DMS53 treated with DMSO at 0.1 percent for 48 hours (cell line): ENCODE data around the gene CDK19.
"Not testable (repeated sequence)": the region's sequence is repeated elsewhere in the genome, so short reads cannot be mapped to it uniquely, and the experiment has no call there.

Source experiments
- DNase-seq: peaks from one replicate; lab custom pipeline; 2025; ENCODE audit not compliant: unreplicated experiment; lab: John Stamatoyannopoulos, UW

CDK19 gene

GRCh38 chr6:110760589-110760988 is 54.7 kb downstream of the CDK19 start:
- DNase-seq: no peak

DNA sequence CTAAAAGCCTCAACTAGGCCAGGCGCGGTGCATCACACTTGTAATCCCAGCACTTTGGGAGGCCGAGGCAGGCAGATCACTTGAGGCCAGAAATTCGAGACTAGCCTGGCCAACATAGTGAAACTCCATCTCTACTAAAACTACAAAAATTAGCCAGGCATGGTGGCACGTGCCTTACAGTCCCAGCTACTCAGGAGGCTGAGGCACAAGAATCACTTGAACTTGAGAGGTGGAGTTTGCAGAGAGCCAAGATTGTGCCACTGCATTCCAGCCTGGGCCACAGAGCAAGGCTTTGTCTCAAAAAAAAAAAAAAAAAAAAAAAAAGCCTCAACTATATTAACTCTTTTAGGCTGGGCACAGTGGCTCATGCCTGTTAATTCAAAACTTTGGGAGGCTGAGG is 55.2 kb downstream of the CDK19 start:
- DNase-seq: not testable (repeated sequence)

GRCh38 chr6:110757926-110758325 is 57.3 kb downstream of the CDK19 start:
- DNase-seq: no peak

DNA sequence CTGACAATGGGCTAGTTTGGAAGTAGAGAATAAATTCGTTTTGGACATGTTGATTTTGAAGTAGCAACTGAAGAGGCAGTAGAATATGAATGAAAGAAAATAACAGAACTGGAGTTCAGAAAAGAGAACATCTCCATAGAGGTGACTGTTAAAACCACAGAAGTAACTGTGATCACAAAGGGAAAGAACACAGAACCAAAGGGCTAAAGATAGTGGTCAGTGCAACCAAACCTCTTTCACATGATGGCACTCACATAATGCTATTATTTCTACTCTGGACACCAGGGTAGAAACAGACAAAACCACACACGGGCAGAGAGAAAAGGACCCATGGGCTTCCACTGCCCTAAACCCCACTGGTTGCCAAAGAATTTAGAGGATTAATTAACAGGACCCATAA is 58.5 kb downstream of the CDK19 start:
- DNase-seq: no peak

DNA sequence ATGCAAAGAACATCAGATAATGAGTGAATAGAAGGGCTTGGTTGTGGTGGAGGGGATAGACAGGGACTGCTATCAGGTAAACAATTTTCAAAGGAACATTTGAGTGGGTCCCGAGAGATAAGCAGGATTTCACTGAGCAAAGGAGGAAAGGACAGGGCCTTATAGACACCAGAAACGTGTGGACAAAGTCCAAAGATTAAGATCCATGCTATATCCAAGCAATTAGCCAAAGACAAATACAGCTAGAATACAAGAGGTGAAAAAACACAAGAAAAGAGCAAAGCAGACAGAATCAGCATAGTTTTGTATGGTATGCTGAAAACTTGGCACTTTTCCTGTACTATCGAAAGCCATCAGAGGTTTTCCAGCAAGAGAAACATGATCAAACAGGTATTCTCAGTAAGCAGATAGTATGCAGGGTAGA is 59.8 kb downstream of the CDK19 start:
- DNase-seq: no peak

- DNase-seq: not testable (repeated sequence)
Observed at GRCh38 chr6:110753936-110754668, 61.2 kb downstream of the CDK19 start.

DNA sequence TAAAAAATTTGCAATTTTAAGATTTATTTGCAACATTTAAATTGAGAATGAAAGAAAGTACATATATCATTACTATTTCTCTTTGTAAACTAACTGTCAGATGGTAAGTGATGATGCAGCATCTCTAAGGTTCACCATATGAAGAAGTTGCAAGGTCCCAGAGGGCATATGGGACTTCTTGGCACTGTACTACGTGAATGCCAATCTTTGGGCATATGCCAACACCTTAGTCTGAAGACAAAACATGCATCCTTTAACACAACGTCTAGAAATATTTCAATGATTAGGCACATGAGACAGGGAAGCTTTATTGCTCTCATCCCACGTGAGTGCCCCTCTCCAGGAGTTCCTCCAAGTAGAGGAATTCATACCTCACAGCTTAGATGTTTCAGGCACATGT is 66.8 kb downstream of the CDK19 start:
- DNase-seq: no peak

- DNase-seq: no peak
Observed at GRCh38 chr6:110746680-110747079, 68.6 kb downstream of the CDK19 start.

- DNase-seq: no peak
Observed at GRCh38 chr6:110744991-110745390, 70.3 kb downstream of the CDK19 start.

DNA sequence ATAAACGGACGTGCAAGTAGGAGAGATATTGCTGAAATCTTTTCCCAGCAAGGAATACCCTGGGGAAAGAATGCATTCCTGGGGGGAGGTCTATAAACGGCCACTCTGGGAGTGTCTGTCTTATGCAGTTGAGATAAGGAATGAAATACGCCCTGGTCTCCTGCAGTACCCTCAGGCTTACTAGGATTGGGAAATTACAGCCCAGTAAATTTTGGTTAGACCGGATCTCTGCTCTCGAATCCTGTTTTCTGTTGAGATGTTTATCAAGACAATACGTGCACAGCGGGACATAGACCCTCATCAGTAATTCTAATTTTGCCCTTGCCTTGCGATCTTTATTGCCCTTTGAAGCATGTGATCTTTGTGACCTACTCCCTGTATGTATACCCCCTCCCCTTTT is 72.7 kb downstream of the CDK19 start:
- DNase-seq: not testable (repeated sequence)

DNA sequence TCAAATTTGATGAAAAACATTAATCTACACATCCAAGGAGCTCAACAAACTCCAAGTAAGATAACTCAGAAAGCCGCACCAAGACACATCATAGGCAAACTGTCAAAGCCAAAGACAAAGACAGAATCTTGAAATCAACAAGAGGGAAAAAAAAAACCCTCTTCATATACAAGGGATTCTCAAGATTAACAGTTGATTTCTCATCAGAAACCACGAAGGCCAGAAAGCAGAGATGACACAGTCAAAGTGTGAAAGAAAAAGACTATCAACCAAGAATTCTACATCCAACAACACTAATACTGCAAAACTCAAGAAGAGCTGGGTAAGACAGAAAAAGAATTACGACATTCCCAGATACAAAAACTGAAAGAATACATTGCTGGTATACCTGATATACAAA is 73.8 kb downstream of the CDK19 start:
- DNase-seq: no peak

DNA sequence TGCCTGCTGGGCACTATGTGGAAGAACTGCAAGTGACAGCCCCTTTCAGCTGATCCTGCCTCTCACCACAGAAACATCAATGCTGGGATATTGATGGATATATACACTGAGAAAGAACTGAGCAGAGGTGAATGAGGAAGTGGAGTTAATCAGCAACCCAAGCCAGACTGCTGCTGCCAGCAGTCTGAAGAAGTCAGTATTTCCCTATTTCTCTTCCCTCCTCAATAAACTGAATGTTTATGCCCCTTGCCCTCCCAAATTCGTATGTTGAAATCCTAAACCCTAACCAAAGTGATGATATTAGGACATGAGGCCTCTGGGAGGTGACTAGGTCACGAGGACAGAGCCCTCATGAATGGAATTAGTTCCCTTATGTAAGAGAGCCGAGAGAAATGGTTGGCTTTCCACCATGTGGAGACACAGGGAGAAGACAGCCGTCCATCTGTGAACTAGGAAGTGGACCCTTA is 76.3 kb downstream of the CDK19 start:
- peak; percentile 48 for DNase-seq

- no peak for DNase-seq
Observed at GRCh38 chr6:110735666-110736065, 79.6 kb downstream of the CDK19 start.

DNA sequence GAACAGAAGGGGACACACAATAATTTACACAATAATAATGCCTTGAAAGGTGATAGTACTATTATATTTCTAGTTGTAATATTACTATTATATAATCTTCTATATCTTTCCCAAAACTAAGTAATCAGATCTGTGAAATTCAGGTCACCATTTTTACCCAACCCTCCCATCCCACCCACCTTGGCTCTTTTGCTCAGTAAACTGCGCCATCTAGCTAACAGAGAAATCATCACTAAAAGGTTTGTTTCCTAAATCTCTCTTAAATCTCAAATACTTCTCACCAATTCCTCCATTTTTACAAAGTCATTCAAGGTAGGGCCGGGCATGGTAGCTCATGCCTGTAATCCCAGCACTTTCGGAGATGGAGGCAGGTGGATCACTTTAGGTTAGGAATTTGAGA is 83.4 kb downstream of the CDK19 start:
- DNase-seq: no peak

- no peak for DNase-seq
Observed at GRCh38 chr6:110731196-110731595, 84.1 kb downstream of the CDK19 start.

DNA sequence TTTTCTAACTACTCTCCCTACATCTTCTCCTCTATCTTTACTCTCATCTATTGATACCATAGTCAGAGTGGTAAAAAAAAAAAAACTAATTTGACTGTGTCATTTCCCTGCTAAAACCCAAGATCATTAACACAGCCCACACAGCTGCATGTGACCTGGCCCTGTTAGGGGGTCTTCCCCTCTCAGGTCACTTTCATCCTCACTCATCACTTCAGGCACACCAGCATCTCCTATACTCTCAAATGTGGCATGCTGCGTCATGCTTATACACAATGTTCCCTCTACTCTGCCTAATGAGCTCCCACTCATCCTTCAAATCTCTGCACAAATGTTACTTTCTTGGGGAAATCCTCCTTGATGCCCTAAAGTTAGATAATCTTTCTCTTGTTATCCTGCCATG is 86.8 kb downstream of the CDK19 start:
- no peak for DNase-seq

DNA sequence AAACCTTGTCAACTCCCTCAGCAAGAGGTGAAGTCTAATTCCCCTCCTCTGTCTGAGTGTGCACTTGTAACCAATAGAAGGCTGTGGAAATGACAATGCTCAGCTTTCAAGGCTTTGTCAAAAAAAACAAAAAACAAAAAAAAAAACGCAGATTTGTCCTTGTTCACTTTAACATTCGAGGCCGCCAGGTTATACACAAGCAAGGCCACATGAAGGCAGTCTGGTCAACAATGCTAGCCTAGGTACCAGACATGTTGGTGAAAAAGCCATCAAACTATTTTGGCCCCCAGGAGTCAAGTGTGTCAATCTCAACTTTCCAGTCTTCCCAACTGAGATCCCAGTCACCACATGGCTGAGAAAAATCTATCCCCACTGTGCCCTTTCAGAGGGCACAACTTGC is 92.3 kb downstream of the CDK19 start:
- DNase-seq: no peak

DNA sequence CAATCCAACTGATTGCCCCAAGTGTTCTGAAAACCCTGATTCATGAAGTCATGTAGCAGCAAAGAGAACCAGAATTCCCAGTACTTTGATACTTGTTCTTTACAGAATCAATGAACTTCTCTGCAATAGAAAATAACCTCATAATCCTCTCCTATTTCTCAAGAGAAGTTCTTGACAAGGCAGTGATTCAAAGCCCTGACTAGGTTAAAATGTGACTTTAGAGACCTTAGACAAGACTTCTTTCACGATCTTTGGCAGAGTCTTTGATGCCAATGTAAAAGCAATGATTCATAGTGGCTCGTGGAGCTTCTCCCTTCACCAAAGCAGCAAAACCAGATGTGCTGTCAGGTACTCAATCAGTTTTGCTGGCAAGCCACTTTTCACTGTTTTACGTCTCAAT is 95.2 kb downstream of the CDK19 start:
- DNase-seq: no peak

GRCh38 chr6:110719601-110720000 is 95.7 kb downstream of the CDK19 start:
- not testable (repeated sequence) for DNase-seq

DNA sequence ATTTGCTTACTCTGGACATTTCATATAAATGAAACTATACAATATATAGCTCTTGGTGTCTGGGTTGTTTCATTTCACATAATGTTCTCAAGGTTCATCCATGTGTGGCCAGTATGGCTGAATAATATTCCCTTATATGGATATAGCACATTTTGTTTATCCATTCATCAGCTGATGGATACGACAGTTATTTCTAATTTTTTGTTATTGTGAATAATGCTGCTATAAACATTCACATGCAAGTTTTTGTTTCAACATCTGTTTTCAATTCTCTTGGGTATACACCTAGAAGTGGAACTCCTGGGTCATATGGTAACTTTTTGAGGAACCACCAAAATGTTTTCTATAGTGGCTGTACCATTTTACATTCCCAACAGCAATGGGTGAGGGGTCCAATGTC is 101.1 kb downstream of the CDK19 start:
- DNase-seq: no peak

- DNase-seq: no peak
Observed at GRCh38 chr6:110712238-110712637, 103.0 kb downstream of the CDK19 start.

GRCh38 chr6:110710115-110710514 is 105.2 kb downstream of the CDK19 start:
- no peak for DNase-seq

GRCh38 chr6:110708295-110708950 is 106.8 kb downstream of the CDK19 start:
- DNase-seq: no peak
